NCI-H510A (cell line): ENCODE results near the gene SORBS2.
A peak's percentile ranks its signal among the peaks of the same experiment; 100 is the strongest.
"Not testable (repeated sequence)": the region's sequence is repeated elsewhere in the genome, so short reads cannot be mapped to it uniquely, and the experiment has no call there.

Experiments
- DNase-seq: peaks from one replicate; lab custom pipeline; 2025; lab: John Stamatoyannopoulos, UW

Gene SORBS2

GRCh38 chr4:185587030-185587426 lies 225.0 kb downstream of the SORBS2 start:
- no peak for DNase-seq

GRCh38 chr4:185585211-185585610 lies 226.8 kb downstream of the SORBS2 start:
- no peak for DNase-seq

GRCh38 chr4:185583813-185584212 lies 228.2 kb downstream of the SORBS2 start:
- no peak for DNase-seq

- no peak for DNase-seq
Observed at GRCh38 chr4:185582651-185583400, 229.2 kb downstream of the SORBS2 start.

GRCh38 chr4:185580699-185581098 lies 231.3 kb downstream of the SORBS2 start:
- no peak for DNase-seq

- no peak for DNase-seq
Observed at GRCh38 chr4:185578284-185578683, 233.7 kb downstream of the SORBS2 start.

GRCh38 chr4:185576962-185577950 lies 234.7 kb downstream of the SORBS2 start:
- DNase-seq: no peak

GRCh38 chr4:185576314-185576961 lies 235.6 kb downstream of the SORBS2 start:
- no peak for DNase-seq

GRCh38 chr4:185573651-185574199 lies 238.3 kb downstream of the SORBS2 start:
- peak; percentile 62 for DNase-seq

GRCh38 chr4:185570727-185571126 lies 241.3 kb downstream of the SORBS2 start:
- no peak for DNase-seq

- no peak for DNase-seq
Observed at GRCh38 chr4:185567381-185568376, 244.3 kb downstream of the SORBS2 start.

GRCh38 chr4:185566972-185567371 lies 245.0 kb downstream of the SORBS2 start:
- DNase-seq: no peak

GRCh38 chr4:185566425-185566824 lies 245.6 kb downstream of the SORBS2 start:
- DNase-seq: no peak

- DNase-seq: no peak
Observed at GRCh38 chr4:185565696-185566095, 246.3 kb downstream of the SORBS2 start.

GRCh38 chr4:185564349-185564748 lies 247.6 kb downstream of the SORBS2 start:
- DNase-seq: no peak

- no peak for DNase-seq
Observed at GRCh38 chr4:185562531-185562930, 249.5 kb downstream of the SORBS2 start.

GRCh38 chr4:185560316-185560715 lies 251.7 kb downstream of the SORBS2 start:
- DNase-seq: no peak

- DNase-seq: no peak
Observed at GRCh38 chr4:185559915-185560281, 252.1 kb downstream of the SORBS2 start.

- not testable (repeated sequence) for DNase-seq
Observed at GRCh38 chr4:185559251-185559914, 252.6 kb downstream of the SORBS2 start.

- no peak for DNase-seq
Observed at GRCh38 chr4:185554365-185555126, 257.4 kb downstream of the SORBS2 start.
